Upper lobe of right lung (tissue), 1 donor: Measurements from ENCODE around the gene CDH1. TPM values are rescaled to one million over a fixed set of nuclear protein-coding genes. Genes with fewer than 3 reads are reported as not detected.
A peak's percentile ranks its signal among the peaks of the same experiment; 100 is the strongest.
"Not testable (repeated sequence)": the region's sequence is repeated elsewhere in the genome, so short reads cannot be mapped to it uniquely, and the experiment has no call there.

ENCODE experiments used
- ATAC-seq: fragments of 200-7000 bp; cut with Tn5 transposase; one replicate; pipeline ENCODE4 v1.9.1; 2020; ENCODE audit warnings: mild to moderate bottlenecking, moderate library complexity
- DNase-seq: peaks from one replicate; pipeline ENCODE4 v3.0.0-alpha.2; 2020
- H3K27ac ChIP-seq: fragments of 200-600 bp; one replicate; pipeline ENCODE4 v1.8.0; 2022
- H3K27me3 ChIP-seq: fragments of 200-600 bp; one replicate; pipeline ENCODE4 v1.8.0; 2022; ENCODE audit warnings: mild to moderate bottlenecking
- H3K36me3 ChIP-seq: fragments of 200-600 bp; one replicate; pipeline ENCODE4 v1.8.0; 2022
- H3K4me1 ChIP-seq: fragments of 200-600 bp; one replicate; pipeline ENCODE4 v1.8.0; 2022
- H3K4me3 ChIP-seq: fragments of 200-600 bp; one replicate; pipeline ENCODE4 v1.8.0; 2022; ENCODE audit warnings: mild to moderate bottlenecking
- H3K9me3 ChIP-seq: fragments of 200-600 bp; one replicate; pipeline ENCODE4 v1.8.0; 2022
- CTCF ChIP-seq: fragments of 200-600 bp; IDR thresholded peaks from one replicate; pipeline ENCODE4 v1.8.0; 2022; ENCODE audit warnings: antibody characterized with exemption
- intact Hi-C: fragments of 100-400 bp; cut with DNase I; formaldehyde crosslinking; loops from one replicate; pipeline ENCODE4 v1.11.0; 2022
- total RNA-seq: library from RNA; stranded (reverse); fragmentation: NEBNext Ultra II Directional; extraction: Animal tissue kit (Norgen Biotek cat#: 25700); gene quantifications from one replicate; pipeline ENCODE4 v1.2.1, GENCODE V29; 2021
- donor health status: DM: no; HTN: yes; CAD: no; lungs with severe emphysema.

CDH1 gene
- total RNA-seq, 1 donor from 2014 or later, result 128 TPM

GRCh38 chr16:68785715-68786114 is 48.6 kb downstream of the CDH1 start:
- peaks cover 7% of the 10 kb centered on the region for H3K4me1 ChIP-seq
- intact Hi-C loops, result no loop called here
- no peak overlapping the region for H3K4me3 ChIP-seq
- H3K27ac ChIP-seq, result no peak overlapping the region
- DNase-seq (no peak), ATAC-seq (no peak)
- no peak for TF ChIP-seq CTCF
- no peaks in the 10 kb centered on the region for H3K9me3 ChIP-seq
- no peaks in the 10 kb centered on the region for H3K36me3 ChIP-seq
- no peaks in the 10 kb centered on the region for H3K27me3 ChIP-seq

- ATAC-seq, result no peak
- Histone ChIP-seq H3K27me3 (no peaks in the 10 kb centered on the region), H3K9me3 (no peaks in the 10 kb centered on the region), H3K4me3 (no peak overlapping the region), H3K27ac (no peak overlapping the region), H3K36me3 (no peaks in the 10 kb centered on the region), H3K4me1 (peaks cover 7% of the 10 kb centered on the region)
- intact Hi-C loops, result no loop called here
- TF ChIP-seq CTCF, result no peak
- no peak for DNase-seq
Measured at GRCh38 chr16:68786685-68787418, 49.8 kb downstream of the CDH1 start.

GRCh38 chr16:68787419-68787807 is 50.3 kb downstream of the CDH1 start:
- H3K9me3 ChIP-seq, DNase-seq, H3K27me3 ChIP-seq, H3K27ac ChIP-seq, H3K4me1 ChIP-seq, H3K4me3 ChIP-seq, intact Hi-C loops, ATAC-seq, H3K36me3 ChIP-seq: not testable (repeated sequence)

- no peaks in the 10 kb centered on the region for H3K36me3 ChIP-seq
- no peaks in the 10 kb centered on the region for H3K27me3 ChIP-seq
- H3K27ac ChIP-seq, result peak overlapping the region; percentile 24
- TF ChIP-seq CTCF, result no peak
- intact Hi-C loops, result no loop called here
- no peaks in the 10 kb centered on the region for H3K9me3 ChIP-seq
- H3K4me1 ChIP-seq, result peaks cover 7% of the 10 kb centered on the region
- ATAC-seq, result peak; percentile 77
- H3K4me3 ChIP-seq, result no peak overlapping the region
- no peak for DNase-seq
Measured at GRCh38 chr16:68790130-68790761, 53.2 kb downstream of the CDH1 start.

GRCh38 chr16:68790944-68791343 is 53.9 kb downstream of the CDH1 start:
- peaks cover 7% of the 10 kb centered on the region for H3K4me1 ChIP-seq
- no peak for ATAC-seq
- DNase-seq, result no peak
- peak overlapping the region; percentile 24 for H3K27ac ChIP-seq
- intact Hi-C loops, result no loop called here
- no peaks in the 10 kb centered on the region for H3K9me3 ChIP-seq
- no peak overlapping the region for H3K4me3 ChIP-seq
- H3K36me3 ChIP-seq, result no peaks in the 10 kb centered on the region
- no peaks in the 10 kb centered on the region for H3K27me3 ChIP-seq
- no peak for TF ChIP-seq CTCF

GRCh38 chr16:68792465-68793324 is 55.6 kb downstream of the CDH1 start:
- H3K4me3 ChIP-seq, result no peak overlapping the region
- no peaks in the 10 kb centered on the region for H3K27me3 ChIP-seq
- no peak for TF ChIP-seq CTCF
- peaks cover 7% of the 10 kb centered on the region for H3K4me1 ChIP-seq
- ATAC-seq, result peak; percentile 63
- H3K36me3 ChIP-seq, result no peaks in the 10 kb centered on the region
- intact Hi-C loops, result no loop called here
- no peaks in the 10 kb centered on the region for H3K9me3 ChIP-seq
- no peak for DNase-seq
- no peak overlapping the region for H3K27ac ChIP-seq
